ENCODE measurements around the gene OCLN. TPM values are rescaled to one million over a fixed set of nuclear protein-coding genes. Genes with fewer than 3 reads are reported as not detected.
"Not testable (repeated sequence)": the region's sequence is repeated elsewhere in the genome, so short reads cannot be mapped to it uniquely, and the experiment has no call there.

OCLN gene
- polyA plus RNA-seq, 2 of the 4 experiments (the other 2 are of a cell fraction): 10.7 to 54.1 TPM

- TF ChIP-seq CBX2 (IDR thresholded peaks at IDR 0.05; ENCODE audit: borderline replicate concordance, low read depth) (no peak), MAZ (IDR thresholded peaks at IDR 0.05; ENCODE audit: borderline replicate concordance, low read depth, low read length) (no peak)
These were observed 38.2 kb downstream of the OCLN start (continued) for GRCh38 chr5:69530561-69531405.

- FAIRE-seq: no peak
- POLR2A ChIA-PET: no interaction called here
- ATAC-seq: no peak
These were observed 38.8 kb downstream of the OCLN start for GRCh38 chr5:69531406-69531801.

GRCh38 chr5:69537911-69538310 lies 45.3 kb downstream of the OCLN start:
- CTCF ChIA-PET; H3K4me3 ChIP-seq; H3K4me2 ChIP-seq; POLR2A ChIA-PET; H3K4me1 ChIP-seq; H3K27ac ChIP-seq; FAIRE-seq; DNase-seq (ENCODE audit: low read depth in 1 of 2, low spot score in 1 of 2); H3K9me3 ChIP-seq; ATAC-seq: not testable (repeated sequence)
- WGBS (ENCODE audit: missing lambda C conversion rate): 68% methylated on average over 3 of the region's 3 CpGs

More at GRCh38 chr5:69531406-69531801, 38.8 kb downstream of the OCLN start:
- Histone ChIP-seq H3K4me2 (no peak overlapping the region), H3K9me3 (no peaks in the 10 kb centered on the region), H3K27ac (no peak overlapping the region), H3K4me3 (no peak overlapping the region), H3K4me1 (no peaks in the 10 kb centered on the region)
- no peak for DNase-seq (ENCODE audit: low read depth in 1 of 2, low spot score in 1 of 2)
- CTCF ChIA-PET: no interaction called here
- WGBS (ENCODE audit: missing lambda C conversion rate): 92% methylated on average over 3 of the region's 3 CpGs
- no peak for TF ChIP-seq USF2 (IDR thresholded peaks at IDR 0.05)
- TF ChIP-seq JUN (IDR thresholded peaks at IDR 0.05): no peak
- TF ChIP-seq KDM5A (IDR thresholded peaks at IDR 0.05): no peak
- no peak for TF ChIP-seq HOXB13 (CRISPR knock-in tag; IDR thresholded peaks at IDR 0.05; ENCODE audit: low read depth)

GRCh38 chr5:69538735-69539134 lies 46.1 kb downstream of the OCLN start:
- not testable (repeated sequence) for FAIRE-seq, ATAC-seq
- WGBS (ENCODE audit: missing lambda C conversion rate): 89% methylated on average over 2 of the region's 2 CpGs

GRCh38 chr5:69541347-69541746 lies 48.8 kb downstream of the OCLN start:
- WGBS (ENCODE audit: missing lambda C conversion rate): no CpG with 5 or more reads among the region's 1 CpG
- CTCF ChIA-PET: not testable (repeated sequence)

More at GRCh38 chr5:69538735-69539134, 46.1 kb downstream of the OCLN start:
- DNase-seq (ENCODE audit: low read depth in 1 of 2, low spot score in 1 of 2); H3K4me3 ChIP-seq; POLR2A ChIA-PET; H3K27ac ChIP-seq; CTCF ChIA-PET; H3K4me2 ChIP-seq; H3K4me1 ChIP-seq; H3K9me3 ChIP-seq: not testable (repeated sequence)

GRCh38 chr5:69542838-69543618 lies 50.4 kb downstream of the OCLN start:
- WGBS (ENCODE audit: missing lambda C conversion rate): no CpG with 5 or more reads among the region's 3 CpGs
- H3K4me3 ChIP-seq; H3K27ac ChIP-seq; POLR2A ChIA-PET; ATAC-seq; H3K4me1 ChIP-seq; FAIRE-seq; DNase-seq (ENCODE audit: low read depth in 1 of 2, low spot score in 1 of 2); H3K4me2 ChIP-seq; H3K9me3 ChIP-seq; CTCF ChIA-PET: not testable (repeated sequence)

More at GRCh38 chr5:69541347-69541746, 48.8 kb downstream of the OCLN start:
- POLR2A ChIA-PET; DNase-seq (ENCODE audit: low read depth in 1 of 2, low spot score in 1 of 2); ATAC-seq; H3K4me1 ChIP-seq; H3K27ac ChIP-seq; FAIRE-seq; H3K4me3 ChIP-seq; H3K9me3 ChIP-seq; H3K4me2 ChIP-seq: not testable (repeated sequence)

GRCh38 chr5:69544602-69545001 lies 52.0 kb downstream of the OCLN start:
- WGBS (ENCODE audit: missing lambda C conversion rate): no CpG with 5 or more reads among the region's 7 CpGs
- H3K4me3 ChIP-seq; POLR2A ChIA-PET; H3K9me3 ChIP-seq; H3K4me1 ChIP-seq; H3K27ac ChIP-seq; DNase-seq (ENCODE audit: low read depth in 1 of 2, low spot score in 1 of 2); H3K4me2 ChIP-seq; CTCF ChIA-PET; FAIRE-seq; ATAC-seq: not testable (repeated sequence)
